ENCODE results near the gene FAM222A. TPM values are rescaled to one million over a fixed set of nuclear protein-coding genes. Genes with fewer than 3 reads are reported as not detected.

Gene FAM222A
- total RNA-seq, 1 experiment from 2014 or later, result 2.1 TPM

DNA sequence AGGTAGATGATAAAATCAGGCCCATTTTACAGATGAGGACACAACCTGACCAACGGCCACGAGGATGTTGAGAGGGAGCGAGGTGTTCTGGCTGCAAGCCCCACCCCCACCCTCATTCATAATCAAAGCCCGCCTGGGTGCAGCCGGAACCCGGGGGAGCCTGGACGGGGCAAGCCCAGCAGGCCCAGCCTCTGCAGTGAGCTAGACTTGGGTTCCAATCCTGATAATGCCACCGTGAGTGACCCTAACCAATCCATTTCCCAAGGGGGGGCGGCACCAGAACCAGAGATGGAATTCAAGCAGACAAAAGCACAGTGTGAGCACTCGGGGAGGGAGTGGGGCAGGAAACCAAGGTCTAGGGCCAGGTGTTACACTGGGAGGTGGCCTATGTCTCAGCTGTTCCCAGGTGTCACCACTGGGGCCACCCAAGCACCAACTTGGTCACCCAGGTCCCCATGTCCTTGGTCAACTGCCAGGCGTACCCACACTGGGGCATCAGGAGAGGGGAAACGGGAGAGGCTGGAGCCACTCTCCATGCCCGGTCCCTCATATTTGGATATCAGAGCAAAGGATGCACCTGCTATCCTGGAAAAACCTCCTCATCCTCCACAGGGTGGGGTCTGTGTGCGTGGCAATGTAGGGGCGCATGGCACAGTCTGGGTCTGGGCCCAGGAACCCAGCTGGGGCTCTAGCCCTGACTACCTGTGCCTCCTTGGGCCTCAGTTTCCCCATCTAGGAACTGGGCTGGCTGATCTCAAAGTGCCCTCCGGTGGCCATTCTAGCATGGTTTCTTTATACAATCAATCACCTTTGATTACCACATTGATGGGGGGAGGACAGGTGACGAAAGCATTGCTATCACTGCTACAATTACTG is 58.4 kb downstream of the FAM222A start:
- no peak for DNase-seq (ENCODE audit: low read depth)

DNA sequence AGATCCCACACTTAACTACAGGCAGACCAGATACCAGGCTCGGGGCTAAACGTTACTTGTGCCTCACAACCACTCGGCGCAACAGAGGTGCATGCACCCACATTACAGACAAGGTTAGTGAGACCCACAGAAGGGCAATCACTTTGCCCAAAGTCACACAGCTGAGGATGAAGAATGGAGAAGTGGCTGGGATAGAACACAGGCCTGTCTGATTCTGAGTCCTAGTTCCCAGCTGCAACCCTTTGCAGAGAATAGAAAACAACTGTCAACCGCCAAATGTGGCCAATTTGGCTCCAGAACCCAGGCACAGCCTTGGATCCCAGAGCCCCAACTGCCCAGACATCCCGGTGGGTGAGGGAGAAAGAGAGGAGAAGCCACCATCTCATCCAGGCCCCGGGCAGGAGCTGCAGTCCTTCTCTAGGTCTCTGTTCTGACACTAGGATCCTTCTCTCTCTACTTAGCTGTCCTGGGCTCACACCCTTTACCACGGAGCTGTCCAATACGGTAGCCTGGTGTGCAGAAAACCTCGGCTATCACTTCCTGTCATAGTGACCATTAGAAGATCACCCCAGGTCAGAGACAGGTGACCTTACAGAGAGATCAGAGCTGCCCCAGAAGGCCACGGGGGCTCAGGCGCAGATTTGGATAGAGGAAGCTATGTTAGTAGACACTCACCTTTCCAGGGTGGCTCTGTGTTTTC is 59.1 kb downstream of the FAM222A start:
- DNase-seq (ENCODE audit: low read depth), result no peak

DNA sequence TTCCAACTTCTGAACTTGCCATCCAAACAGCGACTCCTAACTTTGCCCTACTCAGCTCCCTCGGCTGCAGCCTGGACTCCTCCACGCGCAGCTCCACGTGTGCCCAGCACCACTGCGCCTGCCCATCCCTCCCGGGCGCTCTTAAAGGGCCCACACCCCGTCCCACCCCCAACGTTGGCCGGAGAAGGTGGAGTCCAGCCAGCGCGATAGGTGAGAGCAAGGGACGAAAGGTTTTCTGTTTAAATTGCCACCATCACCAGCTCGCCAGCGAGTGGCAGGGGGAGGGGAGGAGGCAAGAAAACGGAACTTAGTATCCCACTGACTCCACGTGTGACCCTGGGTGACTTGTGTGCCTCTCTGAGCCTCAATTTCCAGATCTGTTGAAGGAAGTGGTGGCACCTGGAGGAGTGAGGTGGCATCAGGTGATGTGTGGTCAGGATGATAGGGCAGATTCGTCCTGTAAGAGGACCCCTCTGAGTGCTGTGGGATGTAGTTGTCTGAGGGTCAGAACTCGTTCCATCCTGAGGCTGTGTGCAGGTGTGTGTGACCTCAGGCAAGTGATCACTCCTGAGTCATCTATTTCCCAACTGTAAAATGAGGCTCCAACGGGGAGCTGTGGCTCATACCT is 59.9 kb downstream of the FAM222A start:
- no peak for DNase-seq (ENCODE audit: low read depth)

DNA sequence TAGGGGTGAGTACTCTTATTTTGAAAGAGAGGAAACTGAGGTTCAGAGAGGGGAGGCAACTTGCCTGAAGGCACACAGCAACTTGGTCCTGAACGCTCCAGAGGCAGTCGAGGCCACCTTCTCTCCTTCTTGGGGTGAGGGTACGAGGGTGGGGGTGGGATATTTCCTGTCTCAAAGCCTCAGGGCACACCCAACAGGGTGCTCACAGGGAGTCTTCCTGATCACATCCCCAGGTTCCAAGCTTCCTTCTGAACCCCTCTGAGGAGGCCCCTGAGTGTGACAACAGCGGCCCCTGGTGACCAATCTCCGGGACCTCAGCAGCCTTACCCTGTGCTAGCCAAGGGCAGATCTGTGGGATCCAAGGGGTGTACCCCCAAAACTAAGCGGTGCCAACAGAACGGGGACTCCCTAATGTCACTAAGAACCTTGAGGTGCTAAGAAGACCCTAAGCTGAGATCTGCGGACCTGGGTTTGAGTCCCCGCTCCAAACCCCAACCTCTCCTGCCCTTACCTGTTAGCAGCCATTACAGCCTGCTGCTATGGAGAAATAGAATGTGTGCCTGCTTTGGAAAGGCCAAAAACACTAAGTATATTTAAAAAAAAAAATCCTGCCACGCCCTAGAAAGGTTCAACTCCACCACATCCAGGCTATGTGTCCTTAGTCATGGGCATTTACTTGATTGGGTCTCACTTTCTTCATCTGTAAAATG is 61.7 kb downstream of the FAM222A start:
- DNase-seq (ENCODE audit: low read depth), result peak; percentile 58

- no peak for DNase-seq (ENCODE audit: low read depth)
Measured at GRCh38 chr12:109776624-109777023, 63.0 kb downstream of the FAM222A start.

GRCh38 chr12:109777544-109777943 is 63.9 kb downstream of the FAM222A start:
- peak; percentile 47 for DNase-seq (ENCODE audit: low read depth)

GRCh38 chr12:109778684-109779083 is 65.1 kb downstream of the FAM222A start:
- DNase-seq (ENCODE audit: low read depth), result no peak

DNA sequence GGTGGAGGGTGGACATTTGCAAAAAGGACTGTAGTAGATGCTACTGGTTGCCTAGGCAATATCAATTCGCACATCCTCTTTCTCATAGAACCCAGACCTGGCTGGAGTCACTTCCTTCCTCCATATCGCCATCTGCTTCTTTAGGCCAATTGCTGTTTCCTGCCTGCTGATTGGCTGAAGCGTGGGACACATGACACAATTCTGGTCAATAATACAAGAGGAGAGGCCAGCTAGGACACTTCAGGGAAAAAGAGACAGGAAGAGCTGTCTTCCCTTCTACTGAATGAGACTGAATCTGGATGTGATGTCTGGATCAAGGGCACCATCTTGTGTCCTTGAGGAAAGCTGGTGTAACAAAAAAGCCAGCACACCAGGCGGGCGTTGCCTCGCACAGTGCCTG is 65.8 kb downstream of the FAM222A start:
- peak; percentile 30 for DNase-seq (ENCODE audit: low read depth)

DNA sequence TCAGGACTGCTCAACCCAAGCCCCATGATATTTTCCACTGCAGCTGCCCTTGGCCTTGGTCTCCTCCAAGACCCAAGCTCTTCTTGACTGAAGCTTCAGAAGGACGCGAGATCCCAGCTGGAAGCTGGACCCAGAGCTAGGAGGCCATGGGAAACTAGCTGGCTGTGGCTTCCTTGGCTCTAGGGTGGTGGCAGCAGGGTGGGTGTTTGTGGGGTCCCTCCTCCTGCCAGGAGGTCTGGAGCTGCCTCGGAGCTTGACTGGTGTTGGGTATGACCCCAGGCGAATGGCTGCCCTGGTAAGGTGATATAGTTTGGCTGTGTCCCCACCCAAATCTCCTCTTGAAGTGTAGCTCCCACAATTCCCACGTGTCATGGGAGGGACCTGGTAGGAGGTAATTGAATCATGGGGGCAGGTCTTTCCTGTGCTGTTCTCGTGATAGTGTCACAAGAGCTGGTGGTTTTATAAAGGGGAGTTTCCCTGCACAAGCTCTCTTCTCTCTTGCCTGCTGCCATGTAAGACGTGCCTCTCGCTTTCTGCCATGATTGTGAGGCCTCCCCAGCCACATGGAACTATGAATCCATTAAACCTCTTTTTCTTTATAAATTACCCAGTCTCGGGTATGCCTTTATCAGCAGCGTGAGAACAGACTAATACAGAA is 68.2 kb downstream of the FAM222A start:
- no peak for DNase-seq (ENCODE audit: low read depth)

- no peak for DNase-seq (ENCODE audit: low read depth)
Measured at GRCh38 chr12:109782326-109782703, 68.7 kb downstream of the FAM222A start.

GRCh38 chr12:109783135-109783964 is 69.7 kb downstream of the FAM222A start:
- no peak for DNase-seq (ENCODE audit: low read depth)

- no peak for DNase-seq (ENCODE audit: low read depth)
Measured at GRCh38 chr12:109783965-109784244, 70.3 kb downstream of the FAM222A start.

GRCh38 chr12:109785854-109786253 is 72.2 kb downstream of the FAM222A start:
- no peak for DNase-seq (ENCODE audit: low read depth)

DNA sequence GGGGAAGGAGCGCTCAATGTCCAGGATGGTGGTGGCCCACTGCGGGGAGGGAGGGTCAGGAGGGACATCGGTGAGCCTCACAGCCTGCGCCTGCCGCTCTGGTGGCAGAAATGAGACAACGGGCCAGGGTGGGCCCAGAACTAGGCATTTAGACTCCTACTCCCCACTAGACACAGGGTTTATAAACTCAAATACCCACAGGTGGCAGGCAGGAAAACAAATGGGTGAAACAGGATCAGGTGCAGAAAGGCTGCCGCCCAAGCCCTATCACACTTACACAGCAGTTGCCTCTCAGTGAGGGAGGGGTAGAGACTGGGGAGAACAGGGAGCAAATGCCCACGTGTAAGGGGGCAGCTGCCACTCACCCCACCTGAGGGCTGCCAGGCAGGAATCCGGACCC is 73.2 kb downstream of the FAM222A start:
- no peak for DNase-seq (ENCODE audit: low read depth)

GRCh38 chr12:109789526-109790048 is 76.0 kb downstream of the FAM222A start:
- DNase-seq (ENCODE audit: low read depth), result no peak

- DNase-seq (ENCODE audit: low read depth), result no peak
Measured at GRCh38 chr12:109792992-109793391, 79.4 kb downstream of the FAM222A start.

DNA sequence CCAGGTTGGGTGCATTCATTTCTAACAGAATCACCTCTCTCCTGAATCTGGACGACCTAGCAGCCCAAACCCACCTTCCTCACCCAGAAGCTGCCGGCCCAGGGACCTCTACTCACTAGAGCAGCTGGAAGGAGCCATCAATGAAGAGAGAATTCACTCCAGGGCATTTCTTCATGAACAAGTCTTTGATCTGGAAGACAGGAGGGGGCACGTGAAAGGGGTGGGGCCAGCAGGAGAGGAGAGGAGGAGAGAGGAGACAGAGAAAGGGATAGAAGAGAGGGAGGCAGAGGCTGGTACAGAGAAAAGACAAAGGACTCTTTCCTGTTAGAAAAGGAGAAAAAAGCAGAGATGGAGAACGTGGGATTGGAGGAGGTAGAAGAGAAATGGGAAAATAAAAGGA is 79.8 kb downstream of the FAM222A start:
- no peak for DNase-seq (ENCODE audit: low read depth)

- no peak for DNase-seq (ENCODE audit: low read depth)
Measured at GRCh38 chr12:109793826-109794501, 80.3 kb downstream of the FAM222A start.

DNA sequence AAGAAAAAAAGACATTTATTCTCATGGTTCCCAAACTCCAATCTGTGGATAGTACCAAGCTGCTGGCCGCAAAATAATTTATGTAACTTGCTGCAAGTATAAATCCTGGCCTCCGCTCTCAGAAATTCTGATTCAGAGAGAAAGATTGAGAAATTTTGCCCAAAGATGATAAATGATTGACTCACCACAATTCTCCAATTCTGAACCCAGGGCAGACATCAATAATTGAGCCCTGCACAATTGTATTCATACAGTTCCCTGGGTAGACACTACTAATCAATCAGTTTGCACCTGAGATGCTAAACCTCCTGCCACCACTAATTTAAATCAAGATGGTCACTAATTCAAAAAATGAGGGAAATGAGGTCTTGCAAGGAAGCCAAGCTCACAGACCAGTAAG is 81.4 kb downstream of the FAM222A start:
- DNase-seq (ENCODE audit: low read depth), result peak; percentile 36

- DNase-seq (ENCODE audit: low read depth), result no peak
Measured at GRCh38 chr12:109796057-109796456, 82.4 kb downstream of the FAM222A start.

Data from M059J (cell line).